IMR-90 (cell line): Measurements from ENCODE around the gene PPP2R5B. TPM values are rescaled to one million over a fixed set of nuclear protein-coding genes. Genes with fewer than 3 reads are reported as not detected.
A peak's percentile ranks its signal among the peaks of the same experiment; 100 is the strongest.

Experiments
- ATAC-seq: fragments of 200-7000 bp; cut with Tn5 transposase; 2 replicates; pipeline ENCODE4 v1.9.1; 2020; ENCODE audit warnings: low read depth, mild to moderate bottlenecking, moderate library complexity
- BruUV-seq: library from RNA; stranded (reverse); fragments of 400-500 nt; replicated peaks from 2 replicates; lab custom pipeline; 2021; lab: Mats Ljungman, UMichigan
- CTCF ChIA-PET: fragments of 300-600 bp; formaldehyde crosslinking; extraction: SDS; loops from one replicate; lab custom pipeline; 2021; ENCODE audit warnings: antibody characterized with exemption; lab: Yijun Ruan, JAX
- POLR2A ChIA-PET: fragments of 300-600 bp; sonication (Branson Sonifier 250); formaldehyde crosslinking; loops from one replicate; lab custom pipeline; 2022; ENCODE audit warnings: antibody characterized with exemption; ENCODE audit not compliant: unreplicated experiment; lab: Charles Lee
- DNase-seq: peaks from one replicate; pipeline ENCODE4 v3.0.0; 2013
- H2AFZ ChIP-seq: replicated peaks from 2 replicates; pipeline ENCODE3; 2013; ENCODE audit warnings: low read length, mild to moderate bottlenecking; ENCODE audit not compliant: poor library complexity
- H2AK5ac ChIP-seq: 2 replicates; pipeline ENCODE4 v1.6.1; 2013; ENCODE audit warnings: low read depth, low read length, inconsistent platforms
- H2AK9ac ChIP-seq: replicated peaks from 2 replicates; pipeline ENCODE3; 2013; ENCODE audit warnings: mild to moderate bottlenecking, low read depth, low read length, moderate library complexity; ENCODE audit not compliant: poor library complexity
- H2BK120ac ChIP-seq: 2 replicates; pipeline ENCODE4 v1.6.1; 2013; ENCODE audit warnings: low read depth, low read length, inconsistent platforms
- H2BK15ac ChIP-seq: 3 replicates; pipeline ENCODE4 v1.6.1; 2013; ENCODE audit warnings: low read depth, low read length, inconsistent platforms
- H2BK20ac ChIP-seq: 2 replicates; pipeline ENCODE4 v1.6.1; 2013; ENCODE audit warnings: low read depth, mild to moderate bottlenecking, inconsistent platforms, low read length, moderate library complexity
- H2BK5ac ChIP-seq: 2 replicates; pipeline ENCODE4 v1.6.1; 2013; ENCODE audit warnings: mild to moderate bottlenecking, low read depth, low read length, inconsistent platforms; ENCODE audit not compliant: poor library complexity, severe bottlenecking
- H3K14ac ChIP-seq: replicated peaks from 2 replicates; pipeline ENCODE4 v1.6.1; 2013; ENCODE audit warnings: low read depth, low read length, inconsistent platforms
- H3K18ac ChIP-seq: 2 replicates; pipeline ENCODE4 v1.6.1; 2013; ENCODE audit warnings: low read depth, low read length, control low read depth
- H3K23ac ChIP-seq: 2 replicates; pipeline ENCODE4 v1.6.1; 2013; ENCODE audit warnings: low read depth, low read length, inconsistent platforms
- H3K27ac ChIP-seq: 2 replicates; pipeline ENCODE4 v1.5.1; 2013; ENCODE audit warnings: mild to moderate bottlenecking, control low read depth, low read length; ENCODE audit not compliant: insufficient read depth
- H3K27me3 ChIP-seq: 2 replicates; pipeline ENCODE4 v1.6.1; 2013; ENCODE audit warnings: low read length; ENCODE audit not compliant: control insufficient read depth, insufficient read depth
- H3K36me3 ChIP-seq: 2 replicates; pipeline ENCODE4 v1.6.1; 2013; ENCODE audit warnings: low read length, mixed read lengths; ENCODE audit not compliant: control insufficient read depth, insufficient read depth
- H3K4ac ChIP-seq: 2 replicates; pipeline ENCODE4 v1.6.1; 2013; ENCODE audit warnings: low read depth, low read length, inconsistent platforms
- H3K4me1 ChIP-seq: 2 replicates; pipeline ENCODE4 v1.6.1; 2013; ENCODE audit warnings: low read length, mixed read lengths; ENCODE audit not compliant: control insufficient read depth, insufficient read depth
- H3K4me2 ChIP-seq: 2 replicates; pipeline ENCODE4 v1.6.1; 2013; ENCODE audit warnings: low read depth, mild to moderate bottlenecking, control low read depth, low read length, moderate library complexity
- H3K4me3 ChIP-seq: 2 replicates; pipeline ENCODE4 v1.5.1; 2013; ENCODE audit warnings: low read depth, mild to moderate bottlenecking, control low read depth, low read length, moderate library complexity; ENCODE audit not compliant: insufficient read depth
- H3K56ac ChIP-seq: 2 replicates; pipeline ENCODE4 v1.6.1; 2013; ENCODE audit warnings: low read length, inconsistent platforms; ENCODE audit not compliant: insufficient read depth; ENCODE audit errors: extremely low read depth
- H3K79me1 ChIP-seq, 2 experiments: 2 replicates each; pipeline ENCODE4 v1.6.1; 2013; ENCODE audit warnings: low read length in 2 of 2, inconsistent platforms in 1 of 2, low read depth in 1 of 2
- H3K9ac ChIP-seq: 2 replicates; pipeline ENCODE4 v1.6.1; 2013; ENCODE audit warnings: low read depth, low read length, control low read depth
- H3K9me1 ChIP-seq: 2 replicates; pipeline ENCODE4 v1.6.1; 2013; ENCODE audit warnings: low read length, inconsistent platforms; ENCODE audit not compliant: insufficient read depth
- H3K9me3 ChIP-seq: 2 replicates; pipeline ENCODE4 v1.6.1; 2013; ENCODE audit warnings: low read length; ENCODE audit not compliant: control insufficient read depth, insufficient read depth
- H4K20me1 ChIP-seq: 2 replicates; pipeline ENCODE4 v1.6.1; 2013; ENCODE audit warnings: low read length, inconsistent platforms; ENCODE audit not compliant: insufficient read depth
- H4K5ac ChIP-seq: 2 replicates; pipeline ENCODE4 v1.6.1; 2013; ENCODE audit warnings: mild to moderate bottlenecking, low read depth, low read length, control low read depth
- H4K8ac ChIP-seq, 2 experiments: 2 replicates each; pipeline ENCODE4 v1.6.1; 2013; ENCODE audit warnings: low read depth in 2 of 2, low read length in 2 of 2, control low read depth in 1 of 2, inconsistent platforms in 1 of 2
- H4K91ac ChIP-seq: 2 replicates; pipeline ENCODE4 v1.6.1; 2013; ENCODE audit warnings: low read depth, low read length, inconsistent platforms; ENCODE audit not compliant: insufficient read depth
- BHLHE40 ChIP-seq: fragments of 150-350 bp; IDR thresholded peaks from 2 replicates; pipeline ENCODE4 v1.6.1; 2016; ENCODE audit warnings: mild to moderate bottlenecking, low read depth, low read length
- CEBPB ChIP-seq: IDR thresholded peaks from 2 replicates; pipeline ENCODE4 v1.6.1; 2012; ENCODE audit warnings: low read depth, low read length, improper control_type of control experiment
- CHD1 ChIP-seq: IDR thresholded peaks from 2 replicates; pipeline ENCODE4 v1.6.1; 2012; ENCODE audit warnings: low read depth, low read length, improper control_type of control experiment
- ELK1 ChIP-seq: fragments of 150-350 bp; IDR thresholded peaks from 2 replicates; pipeline ENCODE4 v1.6.1; 2016; ENCODE audit warnings: low read depth, mild to moderate bottlenecking, low read length, moderate library complexity, borderline replicate concordance
- FOS ChIP-seq: fragments of 150-350 bp; IDR thresholded peaks from 2 replicates; pipeline ENCODE4 v1.6.1; 2016; ENCODE audit warnings: low read depth, low read length
- MAFK ChIP-seq: IDR thresholded peaks from 2 replicates; pipeline ENCODE4 v1.6.1; 2012; ENCODE audit warnings: low read depth, low read length, improper control_type of control experiment
- MAZ ChIP-seq: IDR thresholded peaks from 2 replicates; pipeline ENCODE4 v1.6.1; 2012; ENCODE audit warnings: low read depth, mild to moderate bottlenecking, low read length, improper control_type of control experiment, moderate library complexity, borderline replicate concordance
- NFE2L2 ChIP-seq: fragments of 150-350 bp; IDR thresholded peaks from 2 replicates; pipeline ENCODE4 v1.6.1; 2016; ENCODE audit warnings: low read depth, mild to moderate bottlenecking, low read length
- POLR2A ChIP-seq: IDR thresholded peaks from 2 replicates; pipeline ENCODE4 v1.6.1; 2012; ENCODE audit warnings: mild to moderate bottlenecking, low read depth, low read length
- RAD21 ChIP-seq: IDR thresholded peaks from 2 replicates; pipeline ENCODE4 v1.6.1; 2012; ENCODE audit warnings: low read length, improper control_type of control experiment
- RCOR1 ChIP-seq: IDR thresholded peaks from 2 replicates; pipeline ENCODE4 v1.6.1; 2012; ENCODE audit warnings: mild to moderate bottlenecking, low read length, improper control_type of control experiment; ENCODE audit not compliant: insufficient replicate concordance
- RFX5 ChIP-seq: IDR thresholded peaks from 2 replicates; pipeline ENCODE4 v1.8.0; 2012; ENCODE audit warnings: low read depth, mild to moderate bottlenecking, low read length, moderate library complexity
- WGBS, 2 experiments: methylation state at CpG; one replicate each; pipeline versions ENCODE4 v1.1.5 to v1.1.7; 2013; ENCODE audit warnings: missing lambda C conversion rate in 2 of 2; ENCODE audit not compliant: insufficient read length in 1 of 2; ENCODE audit errors: extremely low coverage in 2 of 2; 5-methylcytosine and 5-hydroxymethylcytosine counted together
- dilution Hi-C: fragments of 300-500 bp; cut with HindIII; formaldehyde crosslinking; loops from one replicate; pipeline ENCODE4 v1.14.3; 2018; ENCODE audit warnings: low sequenced_read_pairs; ENCODE audit not compliant: unreplicated experiment
- in situ Hi-C: fragments of 300-500 bp; cut with MboI; formaldehyde crosslinking; loops from 3 replicates; pipeline ENCODE4 v1.14.3; 2019; ENCODE audit warnings: low sequenced_read_pairs, inconsistent platforms, mixed read lengths
- intact Hi-C: fragments of 100-400 bp; cut with micrococcal nuclease; formaldehyde crosslinking; loops from 2 replicates; pipeline ENCODE4 v1.10.0; 2022
- polyA plus RNA-seq, 3 experiments: library from polyadenylated mRNA; depleted of rRNA; stranded (reverse); fragments of >200 nt; gene quantifications; 2 replicates each; pipeline ENCODE4 v1.2.3, GENCODE V29; 2012; ENCODE audit warnings: low replicate concordance in 1 of 3
- total RNA-seq: library from RNA; depleted of rRNA; stranded (reverse); fragments of >200 nt; gene quantifications from 2 replicates; pipeline ENCODE4 v1.2.3, GENCODE V29; 2012
- TF ChIP-seq, protein P1 (sequence below): conservative IDR thresholded peaks from 2 replicates; pipeline ENCODE4 v1.5.1; 2012; ENCODE audit warnings: mild to moderate bottlenecking, low read depth, low read length, improper control_type of control experiment
- TF ChIP-seq, protein P2 (sequence below): fragments of 150-350 bp; IDR thresholded peaks from 2 replicates; pipeline ENCODE4 v1.6.1; 2017; ENCODE audit warnings: mild to moderate bottlenecking, antibody characterized with exemption, low read length, low read depth

PPP2R5B gene
- total and polyA plus RNA-seq, 2 of the 4 experiments (the other 2 are of a cell fraction): 6.5 to 23.6 TPM

DNA sequence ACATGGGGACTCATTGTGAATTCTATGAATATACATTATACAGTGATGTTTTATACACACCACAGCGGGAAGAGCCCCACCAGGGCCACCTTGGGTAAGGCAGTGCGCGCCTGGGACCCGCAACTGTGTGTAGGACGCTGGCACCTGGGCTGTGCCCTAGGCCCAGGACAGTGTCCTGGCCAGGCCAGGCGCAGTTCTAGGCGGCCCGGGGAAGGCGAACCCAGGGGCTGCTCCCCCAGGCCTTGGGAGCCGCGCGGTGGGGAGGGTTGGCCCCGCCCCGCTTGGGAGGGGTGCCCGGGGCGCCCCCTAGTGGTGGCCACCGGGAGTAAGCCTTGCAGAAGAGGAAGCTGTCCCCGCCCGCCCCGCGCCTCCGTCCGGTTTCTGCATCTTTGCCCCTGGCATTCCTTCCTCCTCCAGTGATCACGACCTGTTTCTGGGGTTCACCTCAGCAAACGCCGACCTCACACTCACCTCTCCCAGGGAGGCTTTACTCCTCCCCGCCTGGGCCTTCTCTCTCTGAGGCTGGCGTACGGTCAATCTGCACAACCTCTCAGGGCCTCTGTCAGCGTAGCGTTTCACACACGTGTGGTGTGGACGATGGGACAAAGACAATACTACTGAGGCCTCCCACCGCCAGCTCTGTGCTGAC is 36.6 kb upstream of the PPP2R5B start:
- H3K9me3 ChIP-seq: no peaks in the 10 kb centered on the region
- peak overlapping the region; percentile 67; the same call in 1 of the 2 replicates for H3K18ac ChIP-seq
- H4K91ac ChIP-seq: peak overlapping the region; percentile 77
- no peak overlapping the region for H3K56ac ChIP-seq
- DNase-seq (no peak), ATAC-seq (peak; percentile 84)
- in situ Hi-C loops (no loop called here), intact Hi-C loops (loop anchor here (1.0 kb wide), 1 partner anchor 41 kb away; no protein-coding TSS in a partner anchor), dilution Hi-C loops (no loop called here)
- 5% methylated on average over 11 of the region's 34 CpGs; no CpG with 5 or more reads in 1 of the 2 experiments for WGBS, 2 experiments
- POLR2A ChIA-PET: interaction anchor here (0.6 kb wide), 1 partner anchor 126 kb away, joined by 4 read pairs; the partner anchor contains the start of gene ARL2
- H3K4ac ChIP-seq: peak overlapping the region; percentile 81
- no TSS peak for BruUV-seq
- H3K36me3 ChIP-seq: no peaks in the 10 kb centered on the region
- peak overlapping the region; percentile 83 for H2AK9ac ChIP-seq
- peak overlapping the region; percentile 98 for H2AFZ ChIP-seq
- H3K14ac ChIP-seq: peak overlapping the region; percentile 67
- H3K4me2 ChIP-seq: peak overlapping the region; percentile 57
- peak overlapping the region; percentile 44 for H2BK5ac ChIP-seq
- peaks cover 3% of the 10 kb centered on the region; the same call in 1 of the 2 replicates for H4K20me1 ChIP-seq
- H4K8ac ChIP-seq: peak overlapping the region; percentile 88 to 96
- H2BK20ac ChIP-seq: 0 out of 2 replicates have a peak overlapping the region, but pooled peaks have one; percentile 31
- peak overlapping the region; percentile 73 for H4K5ac ChIP-seq
- H3K4me3 ChIP-seq: no peak overlapping the region
- H3K79me1 ChIP-seq: peaks cover 0 to 3% of the 10 kb centered on the region in 2 experiments; a peak in 1 of 4 replicates
- CTCF ChIA-PET: interaction anchor here (0.5 to 2.2 kb wide), 11 partner anchors 11 to 435 kb away, joined by 3 to 15 read pairs (median 3); partner anchors contain the start of gene CDC42BPG
- 0 out of 2 replicates have a peak overlapping the region, but pooled peaks have one; percentile 49 for H3K9ac ChIP-seq
- H2BK15ac ChIP-seq: peak overlapping the region; percentile 18; the same call in 1 of the 3 replicates
- peak overlapping the region; percentile 86 for H2AK5ac ChIP-seq
- no peaks in the 10 kb centered on the region for H3K27me3 ChIP-seq
- H3K9me1 ChIP-seq: peaks cover 12% of the 10 kb centered on the region
- H2BK120ac ChIP-seq: peak overlapping the region; percentile 81
- H3K23ac ChIP-seq: peak overlapping the region; percentile 53; the same call in 1 of the 2 replicates
- H3K27ac ChIP-seq: peak overlapping the region; percentile 30; the same call in 1 of the 2 replicates
- H3K4me1 ChIP-seq: peaks cover 10% of the 10 kb centered on the region
- no peak for TF ChIP-seq FOS
- TF ChIP-seq MAFK: no peak
- TF ChIP-seq BHLHE40: no peak
- peak; percentile 95 for TF ChIP-seq MAZ
- TF ChIP-seq CHD1: no peak
- TF ChIP-seq RAD21: peak; percentile 41
- TF ChIP-seq NFE2L2: no peak
- TF ChIP-seq RCOR1: no peak
- TF ChIP-seq RFX5: no peak
- no peak for TF ChIP-seq CEBPB
- TF ChIP-seq, protein P1, sequence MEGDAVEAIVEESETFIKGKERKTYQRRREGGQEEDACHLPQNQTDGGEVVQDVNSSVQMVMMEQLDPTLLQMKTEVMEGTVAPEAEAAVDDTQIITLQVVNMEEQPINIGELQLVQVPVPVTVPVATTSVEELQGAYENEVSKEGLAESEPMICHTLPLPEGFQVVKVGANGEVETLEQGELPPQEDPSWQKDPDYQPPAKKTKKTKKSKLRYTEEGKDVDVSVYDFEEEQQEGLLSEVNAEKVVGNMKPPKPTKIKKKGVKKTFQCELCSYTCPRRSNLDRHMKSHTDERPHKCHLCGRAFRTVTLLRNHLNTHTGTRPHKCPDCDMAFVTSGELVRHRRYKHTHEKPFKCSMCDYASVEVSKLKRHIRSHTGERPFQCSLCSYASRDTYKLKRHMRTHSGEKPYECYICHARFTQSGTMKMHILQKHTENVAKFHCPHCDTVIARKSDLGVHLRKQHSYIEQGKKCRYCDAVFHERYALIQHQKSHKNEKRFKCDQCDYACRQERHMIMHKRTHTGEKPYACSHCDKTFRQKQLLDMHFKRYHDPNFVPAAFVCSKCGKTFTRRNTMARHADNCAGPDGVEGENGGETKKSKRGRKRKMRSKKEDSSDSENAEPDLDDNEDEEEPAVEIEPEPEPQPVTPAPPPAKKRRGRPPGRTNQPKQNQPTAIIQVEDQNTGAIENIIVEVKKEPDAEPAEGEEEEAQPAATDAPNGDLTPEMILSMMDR: peak; percentile 76
- no peak for TF ChIP-seq POLR2A
- no peak for TF ChIP-seq ELK1
- TF ChIP-seq, protein P2, sequence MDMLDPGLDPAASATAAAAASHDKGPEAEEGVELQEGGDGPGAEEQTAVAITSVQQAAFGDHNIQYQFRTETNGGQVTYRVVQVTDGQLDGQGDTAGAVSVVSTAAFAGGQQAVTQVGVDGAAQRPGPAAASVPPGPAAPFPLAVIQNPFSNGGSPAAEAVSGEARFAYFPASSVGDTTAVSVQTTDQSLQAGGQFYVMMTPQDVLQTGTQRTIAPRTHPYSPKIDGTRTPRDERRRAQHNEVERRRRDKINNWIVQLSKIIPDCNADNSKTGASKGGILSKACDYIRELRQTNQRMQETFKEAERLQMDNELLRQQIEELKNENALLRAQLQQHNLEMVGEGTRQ: no peak
